Tibial nerve (tissue), 3 donors: ENCODE measurements around the gene LIPC.

Source experiments
- POLR2A ChIP-seq, 2 donors: fragments of 450-650 bp; IDR thresholded peaks; one replicate each; pipeline ENCODE4 v1.6.1; 2017; ENCODE audit warnings: antibody characterized with exemption in 2 of 2, mild to moderate bottlenecking in 2 of 2, moderate library complexity in 2 of 2
- TF ChIP-seq, protein P1 (sequence below), 5 experiments: fragments of 200-600 bp in 3 of 5; fragments of 450-650 bp in 2 of 5; sonication (generic) in 3 of 5; IDR thresholded peaks; one replicate each; pipeline ENCODE4 v1.5.1; 2016 to 2019; ENCODE audit warnings: antibody characterized with exemption in 5 of 5, mild to moderate bottlenecking in 3 of 5, moderate library complexity in 2 of 5

DNA sequence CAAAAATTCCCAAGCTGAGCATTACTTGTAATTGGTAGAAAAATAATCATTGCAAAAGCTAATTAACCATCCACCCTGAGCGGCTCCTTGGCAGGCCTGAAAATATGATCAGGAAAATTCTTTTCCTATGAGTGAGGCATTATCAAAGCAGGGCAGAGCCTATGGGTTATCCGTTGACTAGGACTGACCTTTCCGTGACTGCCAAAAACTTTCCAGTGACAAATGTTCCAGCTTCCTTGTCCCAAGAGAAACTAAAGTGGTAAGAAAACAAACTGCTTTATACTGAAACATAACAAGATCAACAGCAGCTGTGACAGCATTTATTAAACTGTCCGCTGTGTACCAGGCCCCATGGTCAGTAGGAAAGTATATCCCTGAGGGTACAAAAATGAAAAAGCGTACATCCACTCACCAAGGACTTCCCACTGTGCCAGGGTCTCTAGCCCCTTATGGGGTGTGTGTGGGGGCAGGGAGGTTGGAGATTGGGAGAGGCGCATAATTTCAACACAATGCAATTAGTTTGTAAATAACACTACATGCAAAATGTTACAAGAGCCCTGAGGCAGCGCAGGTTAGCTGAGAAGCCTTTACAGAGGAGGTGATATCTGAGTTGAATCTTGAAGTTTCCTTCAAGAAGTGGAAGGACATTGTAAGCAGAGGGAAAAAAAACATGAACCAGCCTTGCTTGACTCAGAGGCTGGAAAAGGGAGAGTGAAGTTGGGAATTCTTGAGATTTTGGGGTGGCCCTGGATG lies 8.5 kb downstream of the LIPC start:
- TF ChIP-seq, protein P1, sequence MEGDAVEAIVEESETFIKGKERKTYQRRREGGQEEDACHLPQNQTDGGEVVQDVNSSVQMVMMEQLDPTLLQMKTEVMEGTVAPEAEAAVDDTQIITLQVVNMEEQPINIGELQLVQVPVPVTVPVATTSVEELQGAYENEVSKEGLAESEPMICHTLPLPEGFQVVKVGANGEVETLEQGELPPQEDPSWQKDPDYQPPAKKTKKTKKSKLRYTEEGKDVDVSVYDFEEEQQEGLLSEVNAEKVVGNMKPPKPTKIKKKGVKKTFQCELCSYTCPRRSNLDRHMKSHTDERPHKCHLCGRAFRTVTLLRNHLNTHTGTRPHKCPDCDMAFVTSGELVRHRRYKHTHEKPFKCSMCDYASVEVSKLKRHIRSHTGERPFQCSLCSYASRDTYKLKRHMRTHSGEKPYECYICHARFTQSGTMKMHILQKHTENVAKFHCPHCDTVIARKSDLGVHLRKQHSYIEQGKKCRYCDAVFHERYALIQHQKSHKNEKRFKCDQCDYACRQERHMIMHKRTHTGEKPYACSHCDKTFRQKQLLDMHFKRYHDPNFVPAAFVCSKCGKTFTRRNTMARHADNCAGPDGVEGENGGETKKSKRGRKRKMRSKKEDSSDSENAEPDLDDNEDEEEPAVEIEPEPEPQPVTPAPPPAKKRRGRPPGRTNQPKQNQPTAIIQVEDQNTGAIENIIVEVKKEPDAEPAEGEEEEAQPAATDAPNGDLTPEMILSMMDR (IDR thresholded peaks at IDR 0.05), result no peak
- no peak for TF ChIP-seq POLR2A (IDR thresholded peaks at IDR 0.05)
